Thyroid gland (tissue), 4 donors: ENCODE data around the gene SLC35A1.

Experiments
- POLR2A ChIP-seq, 2 donors: fragments of 450-650 bp; IDR thresholded peaks; one replicate each; pipeline ENCODE4 v1.6.1; 2017; ENCODE audit warnings: antibody characterized with exemption in 2 of 2, mild to moderate bottlenecking in 2 of 2, moderate library complexity in 1 of 2
- TF ChIP-seq, protein P1 (sequence below), 6 experiments: fragments of 200-600 bp in 3 of 6; fragments of 450-650 bp in 3 of 6; sonication (generic) in 3 of 6; IDR thresholded peaks; one replicate each; pipeline ENCODE4 v1.5.1; 2016 to 2019; ENCODE audit warnings: antibody characterized with exemption in 6 of 6, mild to moderate bottlenecking in 2 of 6, inconsistent platforms in 1 of 6, moderate library complexity in 1 of 6

DNA sequence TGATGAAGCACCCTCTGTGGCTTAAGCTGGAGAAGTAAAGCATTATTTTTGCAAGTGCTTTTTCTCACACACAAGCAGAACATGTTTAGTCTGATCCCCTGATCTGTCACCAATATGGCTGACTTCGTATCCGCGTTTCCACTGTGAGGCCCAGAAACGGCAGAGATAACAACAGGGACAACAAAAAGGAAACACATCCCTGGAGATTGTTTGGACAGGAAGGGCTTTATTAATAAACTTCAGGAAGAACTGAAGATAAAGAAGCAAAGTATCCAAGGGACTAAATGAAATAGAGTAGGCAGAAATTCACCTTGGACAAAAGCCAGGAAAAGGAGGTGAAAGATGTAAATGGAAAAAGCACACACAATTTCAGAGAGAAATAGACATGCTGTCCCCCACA, 67.8 kb downstream of the SLC35A1 start:
- TF ChIP-seq, protein P1, sequence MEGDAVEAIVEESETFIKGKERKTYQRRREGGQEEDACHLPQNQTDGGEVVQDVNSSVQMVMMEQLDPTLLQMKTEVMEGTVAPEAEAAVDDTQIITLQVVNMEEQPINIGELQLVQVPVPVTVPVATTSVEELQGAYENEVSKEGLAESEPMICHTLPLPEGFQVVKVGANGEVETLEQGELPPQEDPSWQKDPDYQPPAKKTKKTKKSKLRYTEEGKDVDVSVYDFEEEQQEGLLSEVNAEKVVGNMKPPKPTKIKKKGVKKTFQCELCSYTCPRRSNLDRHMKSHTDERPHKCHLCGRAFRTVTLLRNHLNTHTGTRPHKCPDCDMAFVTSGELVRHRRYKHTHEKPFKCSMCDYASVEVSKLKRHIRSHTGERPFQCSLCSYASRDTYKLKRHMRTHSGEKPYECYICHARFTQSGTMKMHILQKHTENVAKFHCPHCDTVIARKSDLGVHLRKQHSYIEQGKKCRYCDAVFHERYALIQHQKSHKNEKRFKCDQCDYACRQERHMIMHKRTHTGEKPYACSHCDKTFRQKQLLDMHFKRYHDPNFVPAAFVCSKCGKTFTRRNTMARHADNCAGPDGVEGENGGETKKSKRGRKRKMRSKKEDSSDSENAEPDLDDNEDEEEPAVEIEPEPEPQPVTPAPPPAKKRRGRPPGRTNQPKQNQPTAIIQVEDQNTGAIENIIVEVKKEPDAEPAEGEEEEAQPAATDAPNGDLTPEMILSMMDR (IDR thresholded peaks at IDR 0.05): no peak
- TF ChIP-seq POLR2A (IDR thresholded peaks at IDR 0.05): no peak
